Measurements from ENCODE around the gene SRBD1. TPM values are rescaled to one million over a fixed set of nuclear protein-coding genes. Genes with fewer than 3 reads are reported as not detected.

SRBD1 gene
- total RNA-seq, 1 experiment from 2014 or later: 20.6 TPM

DNA sequence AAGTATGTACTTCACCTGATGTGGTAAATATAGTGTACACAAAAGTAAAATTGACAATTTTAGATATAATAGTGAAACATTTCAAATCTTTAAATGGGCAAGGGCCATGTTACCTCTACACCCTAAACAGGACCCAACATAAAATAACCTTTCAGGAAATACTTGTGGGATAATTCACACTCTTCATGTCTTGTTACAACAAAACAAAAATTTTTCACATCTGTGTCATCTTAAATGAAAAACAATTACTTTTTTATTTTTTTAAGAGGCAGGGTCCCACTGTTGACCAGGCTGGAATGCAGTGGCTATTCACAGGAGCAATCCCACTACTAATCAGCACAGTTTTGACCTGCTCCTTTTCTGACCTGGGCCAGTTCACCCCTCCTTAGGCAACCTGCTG is 42.1 kb downstream of the SRBD1 start:
- ATAC-seq (no peak), DNase-seq (ENCODE audit: low read depth, low spot score) (no peak)
- ChIA-PET RAD21 (ENCODE audit: low non-redundant PET in 1 of 2, low total read pairs in 2 of 2, uncharacterized antibody in 2 of 2, unreplicated experiment in 2 of 2) (no interaction called here), CTCF (no interaction called here), POLR2A (no interaction called here)
- intact Hi-C loops (cut with micrococcal nuclease): no loop called here
- TF ChIP-seq, protein P1, sequence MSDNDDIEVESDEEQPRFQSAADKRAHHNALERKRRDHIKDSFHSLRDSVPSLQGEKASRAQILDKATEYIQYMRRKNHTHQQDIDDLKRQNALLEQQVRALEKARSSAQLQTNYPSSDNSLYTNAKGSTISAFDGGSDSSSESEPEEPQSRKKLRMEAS (IDR thresholded peaks at IDR 0.05): no peak
- TF ChIP-seq, protein P2, sequence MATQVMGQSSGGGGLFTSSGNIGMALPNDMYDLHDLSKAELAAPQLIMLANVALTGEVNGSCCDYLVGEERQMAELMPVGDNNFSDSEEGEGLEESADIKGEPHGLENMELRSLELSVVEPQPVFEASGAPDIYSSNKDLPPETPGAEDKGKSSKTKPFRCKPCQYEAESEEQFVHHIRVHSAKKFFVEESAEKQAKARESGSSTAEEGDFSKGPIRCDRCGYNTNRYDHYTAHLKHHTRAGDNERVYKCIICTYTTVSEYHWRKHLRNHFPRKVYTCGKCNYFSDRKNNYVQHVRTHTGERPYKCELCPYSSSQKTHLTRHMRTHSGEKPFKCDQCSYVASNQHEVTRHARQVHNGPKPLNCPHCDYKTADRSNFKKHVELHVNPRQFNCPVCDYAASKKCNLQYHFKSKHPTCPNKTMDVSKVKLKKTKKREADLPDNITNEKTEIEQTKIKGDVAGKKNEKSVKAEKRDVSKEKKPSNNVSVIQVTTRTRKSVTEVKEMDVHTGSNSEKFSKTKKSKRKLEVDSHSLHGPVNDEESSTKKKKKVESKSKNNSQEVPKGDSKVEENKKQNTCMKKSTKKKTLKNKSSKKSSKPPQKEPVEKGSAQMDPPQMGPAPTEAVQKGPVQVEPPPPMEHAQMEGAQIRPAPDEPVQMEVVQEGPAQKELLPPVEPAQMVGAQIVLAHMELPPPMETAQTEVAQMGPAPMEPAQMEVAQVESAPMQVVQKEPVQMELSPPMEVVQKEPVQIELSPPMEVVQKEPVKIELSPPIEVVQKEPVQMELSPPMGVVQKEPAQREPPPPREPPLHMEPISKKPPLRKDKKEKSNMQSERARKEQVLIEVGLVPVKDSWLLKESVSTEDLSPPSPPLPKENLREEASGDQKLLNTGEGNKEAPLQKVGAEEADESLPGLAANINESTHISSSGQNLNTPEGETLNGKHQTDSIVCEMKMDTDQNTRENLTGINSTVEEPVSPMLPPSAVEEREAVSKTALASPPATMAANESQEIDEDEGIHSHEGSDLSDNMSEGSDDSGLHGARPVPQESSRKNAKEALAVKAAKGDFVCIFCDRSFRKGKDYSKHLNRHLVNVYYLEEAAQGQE (IDR thresholded peaks at IDR 0.05; ENCODE audit: low read depth): no peak
- TF ChIP-seq EZH2 (IDR thresholded peaks at IDR 0.05) (no peak), EZH2phosphoT487 (IDR thresholded peaks at IDR 0.05; ENCODE audit: borderline replicate concordance) (no peak), SP1 (IDR thresholded peaks at IDR 0.05; ENCODE audit: low read depth) (no peak), YY1 (IDR thresholded peaks at IDR 0.05; ENCODE audit: extremely low read depth, insufficient replicate concordance, low read depth, low read length) (no peak), CEBPB (IDR thresholded peaks at IDR 0.05; ENCODE audit: low read depth) (no peak), FOSL1 (IDR thresholded peaks at IDR 0.05; ENCODE audit: low read depth) (no peak), POLR2A (IDR thresholded peaks at IDR 0.05; ENCODE audit: borderline replicate concordance, extremely low read depth, insufficient read depth, insufficient read length) (no peak), ZNF274 (IDR thresholded peaks at IDR 0.05; ENCODE audit: low read depth, low read length) (no peak), POLR2AphosphoS5 (IDR thresholded peaks at IDR 0.05; ENCODE audit: low read depth, low read length) (no peak)
- TF ChIP-seq, protein P3, sequence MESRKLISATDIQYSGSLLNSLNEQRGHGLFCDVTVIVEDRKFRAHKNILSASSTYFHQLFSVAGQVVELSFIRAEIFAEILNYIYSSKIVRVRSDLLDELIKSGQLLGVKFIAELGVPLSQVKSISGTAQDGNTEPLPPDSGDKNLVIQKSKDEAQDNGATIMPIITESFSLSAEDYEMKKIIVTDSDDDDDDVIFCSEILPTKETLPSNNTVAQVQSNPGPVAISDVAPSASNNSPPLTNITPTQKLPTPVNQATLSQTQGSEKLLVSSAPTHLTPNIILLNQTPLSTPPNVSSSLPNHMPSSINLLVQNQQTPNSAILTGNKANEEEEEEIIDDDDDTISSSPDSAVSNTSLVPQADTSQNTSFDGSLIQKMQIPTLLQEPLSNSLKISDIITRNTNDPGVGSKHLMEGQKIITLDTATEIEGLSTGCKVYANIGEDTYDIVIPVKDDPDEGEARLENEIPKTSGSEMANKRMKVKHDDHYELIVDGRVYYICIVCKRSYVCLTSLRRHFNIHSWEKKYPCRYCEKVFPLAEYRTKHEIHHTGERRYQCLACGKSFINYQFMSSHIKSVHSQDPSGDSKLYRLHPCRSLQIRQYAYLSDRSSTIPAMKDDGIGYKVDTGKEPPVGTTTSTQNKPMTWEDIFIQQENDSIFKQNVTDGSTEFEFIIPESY (IDR thresholded peaks at IDR 0.05; ENCODE audit: extremely low read depth, insufficient replicate concordance, low read length): no peak
- TF ChIP-seq, protein P4, sequence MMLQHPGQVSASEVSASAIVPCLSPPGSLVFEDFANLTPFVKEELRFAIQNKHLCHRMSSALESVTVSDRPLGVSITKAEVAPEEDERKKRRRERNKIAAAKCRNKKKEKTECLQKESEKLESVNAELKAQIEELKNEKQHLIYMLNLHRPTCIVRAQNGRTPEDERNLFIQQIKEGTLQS (IDR thresholded peaks at IDR 0.05): no peak
- TF ChIP-seq, protein P5, sequence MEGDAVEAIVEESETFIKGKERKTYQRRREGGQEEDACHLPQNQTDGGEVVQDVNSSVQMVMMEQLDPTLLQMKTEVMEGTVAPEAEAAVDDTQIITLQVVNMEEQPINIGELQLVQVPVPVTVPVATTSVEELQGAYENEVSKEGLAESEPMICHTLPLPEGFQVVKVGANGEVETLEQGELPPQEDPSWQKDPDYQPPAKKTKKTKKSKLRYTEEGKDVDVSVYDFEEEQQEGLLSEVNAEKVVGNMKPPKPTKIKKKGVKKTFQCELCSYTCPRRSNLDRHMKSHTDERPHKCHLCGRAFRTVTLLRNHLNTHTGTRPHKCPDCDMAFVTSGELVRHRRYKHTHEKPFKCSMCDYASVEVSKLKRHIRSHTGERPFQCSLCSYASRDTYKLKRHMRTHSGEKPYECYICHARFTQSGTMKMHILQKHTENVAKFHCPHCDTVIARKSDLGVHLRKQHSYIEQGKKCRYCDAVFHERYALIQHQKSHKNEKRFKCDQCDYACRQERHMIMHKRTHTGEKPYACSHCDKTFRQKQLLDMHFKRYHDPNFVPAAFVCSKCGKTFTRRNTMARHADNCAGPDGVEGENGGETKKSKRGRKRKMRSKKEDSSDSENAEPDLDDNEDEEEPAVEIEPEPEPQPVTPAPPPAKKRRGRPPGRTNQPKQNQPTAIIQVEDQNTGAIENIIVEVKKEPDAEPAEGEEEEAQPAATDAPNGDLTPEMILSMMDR (IDR thresholded peaks at IDR 0.05 in 2 of 3, conservative IDR thresholded peaks at IDR 0.05 in 1 of 3; ENCODE audit: borderline replicate concordance in 1 of 3, insufficient read depth in 1 of 3, low read depth in 2 of 3, low read length in 2 of 3): no peak
- H2AFZ ChIP-seq (ENCODE audit: low read depth, low read length, poor library complexity, severe bottlenecking): no peak overlapping the region
- no peak overlapping the region for H3K9ac ChIP-seq (ENCODE audit: low read length)
- no TSS peak for BruUV-seq (replicated peaks)
- H3K4me3 ChIP-seq (replicated peaks in 1 of 2; ENCODE audit: low read depth in 1 of 2, low read length in 2 of 2): no peak overlapping the region
- peaks cover 13% of the 10 kb centered on the region for H3K79me2 ChIP-seq (ENCODE audit: insufficient read depth, low read length)
- peaks cover 0 to 15% of the 10 kb centered on the region in 2 experiments; a peak in 1 of 4 replicates for H3K36me3 ChIP-seq (ENCODE audit: control insufficient read depth in 1 of 2, insufficient read depth in 2 of 2, low read length in 2 of 2)
- H3K9me2 ChIP-seq (ENCODE audit: insufficient read depth): no peaks in the 10 kb centered on the region
- peaks cover 0 to 8% of the 10 kb centered on the region in 2 experiments; a peak in 2 of 4 replicates for H3K4me1 ChIP-seq (ENCODE audit: control insufficient read depth in 1 of 2, insufficient read depth in 2 of 2, low read length in 2 of 2)
- H4K20me1 ChIP-seq (ENCODE audit: insufficient read depth): no peaks in the 10 kb centered on the region
- no peak overlapping the region for H3K4me2 ChIP-seq (ENCODE audit: low read length)
- no peak overlapping the region for H3K27ac ChIP-seq (ENCODE audit: low read depth, low read length)
- H3K27me3 ChIP-seq (ENCODE audit: insufficient read depth, low read length): no peaks in the 10 kb centered on the region
- H3K9me3 ChIP-seq (ENCODE audit: control insufficient read depth in 1 of 2, insufficient read depth in 1 of 2, low read depth in 1 of 2, low read length in 2 of 2): no peaks in the 10 kb centered on the region; a peak in 1 of 4 replicates

Data from HCT116 (cell line).